COLO668 (cell line): ENCODE measurements around the gene RASGRF2.

Experiments used
- DNase-seq: peaks from one replicate; lab custom pipeline; 2025; ENCODE audit not compliant: unreplicated experiment; lab: John Stamatoyannopoulos, UW

The RASGRF2 gene

GRCh38 chr5:80959768-80960442 lies at the start of gene RASGRF2:
Gene RASGRF2, plus strand, starts transcription at chr5:80960363. Its CDS starts 376 bp downstream, at chr5:80960739.
- DNase-seq: peak; percentile 61

- DNase-seq: no peak
Measured at GRCh38 chr5:80912479-80912878, 47.7 kb upstream of the RASGRF2 start.

GRCh38 chr5:80915716-80916115 lies 44.4 kb upstream of the RASGRF2 start:
- no peak for DNase-seq

GRCh38 chr5:80916676-80917075 lies 43.5 kb upstream of the RASGRF2 start:
- DNase-seq: no peak

- no peak for DNase-seq
Measured at GRCh38 chr5:80917631-80918030, 42.5 kb upstream of the RASGRF2 start.

- no peak for DNase-seq
Measured at GRCh38 chr5:80919678-80920196, 40.4 kb upstream of the RASGRF2 start.

GRCh38 chr5:80920333-80920732 lies 39.8 kb upstream of the RASGRF2 start:
- DNase-seq: no peak

- DNase-seq: no peak
Measured at GRCh38 chr5:80921026-80921425, 39.1 kb upstream of the RASGRF2 start.

GRCh38 chr5:80925931-80926330 lies 34.2 kb upstream of the RASGRF2 start:
- no peak for DNase-seq

GRCh38 chr5:80926536-80926935 lies 33.6 kb upstream of the RASGRF2 start:
- no peak for DNase-seq

GRCh38 chr5:80926979-80927656 lies 33.0 kb upstream of the RASGRF2 start:
- DNase-seq: no peak

GRCh38 chr5:80928073-80928472 lies 32.1 kb upstream of the RASGRF2 start:
- DNase-seq: no peak

GRCh38 chr5:80930940-80931339 lies 29.2 kb upstream of the RASGRF2 start:
- DNase-seq: no peak

GRCh38 chr5:80931411-80931810 lies 28.8 kb upstream of the RASGRF2 start:
- peak; percentile 30 for DNase-seq

- DNase-seq: no peak
Measured at GRCh38 chr5:80933036-80933435, 27.1 kb upstream of the RASGRF2 start.

GRCh38 chr5:80934751-80935150 lies 25.4 kb upstream of the RASGRF2 start:
- DNase-seq: no peak

GRCh38 chr5:80935811-80936385 lies 24.3 kb upstream of the RASGRF2 start:
- DNase-seq: no peak

GRCh38 chr5:80936881-80937280 lies 23.3 kb upstream of the RASGRF2 start:
- DNase-seq: no peak

GRCh38 chr5:80937584-80938356 lies 22.4 kb upstream of the RASGRF2 start:
- no peak for DNase-seq

- no peak for DNase-seq
Measured at GRCh38 chr5:80941496-80941895, 18.7 kb upstream of the RASGRF2 start.

- DNase-seq: no peak
Measured at GRCh38 chr5:80951366-80951765, 8.8 kb upstream of the RASGRF2 start.
